ENCODE results near the gene EEF1AKMT3. TPM values are rescaled to one million over a fixed set of nuclear protein-coding genes. Genes with fewer than 3 reads are reported as not detected.

The EEF1AKMT3 gene
- total RNA-seq, 1 donor from 2014 or later: 6.8 TPM

- H3K27me3 ChIP-seq (ENCODE audit: low read depth): peaks cover 41% of the 10 kb centered on the region
- H3K36me3 ChIP-seq: no peaks in the 10 kb centered on the region
- peak overlapping the region; percentile 53 for H3K4me3 ChIP-seq
- TF ChIP-seq CTCF (IDR thresholded peaks at IDR 0.05): no peak
- ATAC-seq (no peak), DNase-seq (peak; percentile 62)
- peaks cover 47% of the 10 kb centered on the region for H3K4me1 ChIP-seq
- intact Hi-C loops (cut with DNase I): no loop called here
- H3K9me3 ChIP-seq: no peaks in the 10 kb centered on the region
- H3K27ac ChIP-seq: no peak overlapping the region
These were observed 31.6 kb upstream of the EEF1AKMT3 start for GRCh38 chr12:57740656-57741412.

- ATAC-seq (no peak), DNase-seq (no peak)
- intact Hi-C loops (cut with DNase I): no loop called here
- no peak for TF ChIP-seq CTCF (IDR thresholded peaks at IDR 0.05)
- H3K4me1 ChIP-seq: peaks cover 44% of the 10 kb centered on the region
- peak overlapping the region; percentile 56 for H3K27ac ChIP-seq
- H3K36me3 ChIP-seq: peaks cover 2% of the 10 kb centered on the region
- H3K9me3 ChIP-seq: no peaks in the 10 kb centered on the region
- H3K27me3 ChIP-seq (ENCODE audit: low read depth): peaks cover 36% of the 10 kb centered on the region
- H3K4me3 ChIP-seq: peak overlapping the region; percentile 53
These were observed 31.0 kb upstream of the EEF1AKMT3 start for GRCh38 chr12:57741413-57741789.

- Histone ChIP-seq H3K36me3 (peaks cover 9% of the 10 kb centered on the region), H3K4me3 (peak overlapping the region; percentile 53), H3K27me3 (ENCODE audit: low read depth) (peaks cover 29% of the 10 kb centered on the region), H3K4me1 (peaks cover 39% of the 10 kb centered on the region), H3K27ac (peak overlapping the region; percentile 56), H3K9me3 (no peaks in the 10 kb centered on the region)
- DNase-seq (peak; percentile 73), ATAC-seq (peak; percentile 12 to 13)
- intact Hi-C loops (cut with DNase I): no loop called here
- peak; percentile 23 for TF ChIP-seq CTCF (IDR thresholded peaks at IDR 0.05)
These were observed 30.3 kb upstream of the EEF1AKMT3 start for GRCh38 chr12:57741844-57742738.

GRCh38 chr12:57743769-57744168 lies 28.6 kb upstream of the EEF1AKMT3 start:
- peaks cover 27% of the 10 kb centered on the region for H3K4me1 ChIP-seq
- DNase-seq (no peak), ATAC-seq (no peak)
- H3K27me3 ChIP-seq (ENCODE audit: low read depth): peaks cover 14% of the 10 kb centered on the region
- peak overlapping the region; percentile 75 for H3K4me3 ChIP-seq
- intact Hi-C loops (cut with DNase I): no loop called here
- no peaks in the 10 kb centered on the region for H3K9me3 ChIP-seq
- H3K36me3 ChIP-seq: peaks cover 26% of the 10 kb centered on the region
- peak overlapping the region; percentile 95 for H3K27ac ChIP-seq
- no peak for TF ChIP-seq CTCF (IDR thresholded peaks at IDR 0.05)

GRCh38 chr12:57744194-57744776 lies 28.1 kb upstream of the EEF1AKMT3 start:
- ATAC-seq: peak; percentile 78 to 84
- Histone ChIP-seq H3K4me3 (peak overlapping the region; percentile 75), H3K4me1 (peaks cover 21% of the 10 kb centered on the region), H3K9me3 (no peaks in the 10 kb centered on the region), H3K27ac (peak overlapping the region; percentile 95), H3K36me3 (peaks cover 31% of the 10 kb centered on the region), H3K27me3 (ENCODE audit: low read depth) (peaks cover 11% of the 10 kb centered on the region)
- intact Hi-C loops (cut with DNase I): no loop called here
- TF ChIP-seq CTCF (IDR thresholded peaks at IDR 0.05): no peak
- peak; percentile 80 for DNase-seq

All from lower lobe of right lung (tissue), 2 donors.